Smooth muscle cell (in vitro differentiated cells): ENCODE data around the gene MYO1A. TPM values are rescaled to one million over a fixed set of nuclear protein-coding genes. Genes with fewer than 3 reads are reported as not detected.

Experiments used
- DNase-seq: peaks from one replicate; lab custom pipeline; 2025; ENCODE audit not compliant: unreplicated experiment; lab: John Stamatoyannopoulos, UW
- H2AFZ ChIP-seq: fragments of 200-600 bp; sonication (generic); 2 replicates; pipeline ENCODE4 v1.6.0; 2016; ENCODE audit warnings: antibody characterized with exemption, low read depth, mild to moderate bottlenecking
- H3F3A ChIP-seq: fragments of 200-600 bp; sonication (generic); 2 replicates; pipeline ENCODE4 v1.6.0; 2017; ENCODE audit warnings: antibody characterized with exemption, low read depth
- H3K27ac ChIP-seq: fragments of 200-600 bp; sonication (generic); 2 replicates; pipeline ENCODE4 v1.5.1; 2016; ENCODE audit warnings: low read depth, mild to moderate bottlenecking
- H3K27me3 ChIP-seq: fragments of 200-600 bp; sonication (generic); 2 replicates; pipeline ENCODE4 v1.6.1; 2016; ENCODE audit warnings: low read depth, mild to moderate bottlenecking
- H3K36me3 ChIP-seq: fragments of 200-600 bp; sonication (generic); 2 replicates; pipeline ENCODE4 v1.5.1; 2016; ENCODE audit warnings: low read depth
- H3K4me1 ChIP-seq: fragments of 200-600 bp; sonication (generic); 2 replicates; pipeline ENCODE4 v1.5.1; 2016; ENCODE audit warnings: low read depth
- H3K4me2 ChIP-seq: fragments of 200-600 bp; sonication (generic); 2 replicates; pipeline ENCODE4 v1.6.0; 2016; ENCODE audit warnings: mild to moderate bottlenecking
- H3K4me3 ChIP-seq: fragments of 200-600 bp; sonication (generic); 2 replicates; pipeline ENCODE4 v1.5.1; 2016; ENCODE audit warnings: mild to moderate bottlenecking
- H3K79me2 ChIP-seq: fragments of 200-600 bp; sonication (generic); 2 replicates; pipeline ENCODE4 v1.6.0; 2016; ENCODE audit warnings: low read depth, mild to moderate bottlenecking
- H3K9ac ChIP-seq: fragments of 200-600 bp; sonication (generic); 2 replicates; pipeline ENCODE4 v1.6.0; 2016; ENCODE audit warnings: low read depth
- H3K9me3 ChIP-seq: fragments of 200-600 bp; sonication (generic); replicated peaks from 2 replicates; pipeline ENCODE4 v1.5.1; 2016; ENCODE audit warnings: low read depth
- H4K20me1 ChIP-seq: fragments of 200-600 bp; sonication (generic); 2 replicates; pipeline ENCODE4 v1.6.0; 2016; ENCODE audit warnings: low read depth
- WGBS: methylation state at CpG from one replicate; pipeline ENCODE4 v1.1.7; 2016; ENCODE audit warnings: low lambda C conversion rate; 5-methylcytosine and 5-hydroxymethylcytosine counted together
- polyA plus RNA-seq: library from polyadenylated mRNA; unstranded; fragments of >200 nt; fragmentation: Nextera tagmentation; extraction: Ambion mirVana; gene quantifications from 2 replicates; pipeline ENCODE4 v1.2.1, GENCODE V29; 2016
- total RNA-seq: library from RNA; depleted of rRNA; stranded (reverse); fragments of >200 nt; gene quantifications from 2 replicates; pipeline ENCODE4 v1.2.3, GENCODE V29; 2014
- TF ChIP-seq, protein P1 (sequence below): fragments of 200-600 bp; sonication (generic); IDR thresholded peaks from 2 replicates; pipeline ENCODE4 v1.5.1; 2017; ENCODE audit warnings: borderline replicate concordance, mild to moderate bottlenecking, antibody characterized with exemption; ENCODE audit not compliant: insufficient read depth, poor library complexity, severe bottlenecking

MYO1A gene
- total and polyA plus RNA-seq, 2 experiments from 2014 or later, result not detected

GRCh38 chr12:57040750-57041149 lies 9.2 kb downstream of the MYO1A start:
- H3K79me2 ChIP-seq, result no peaks in the 10 kb centered on the region
- no peaks in the 10 kb centered on the region for H3K9me3 ChIP-seq
- DNase-seq, result no peak
- H3K27ac ChIP-seq, result no peak overlapping the region
- H3K27me3 ChIP-seq, result peaks cover 13% of the 10 kb centered on the region
- H3K4me1 ChIP-seq, result no peaks in the 10 kb centered on the region
- TF ChIP-seq, protein P1, sequence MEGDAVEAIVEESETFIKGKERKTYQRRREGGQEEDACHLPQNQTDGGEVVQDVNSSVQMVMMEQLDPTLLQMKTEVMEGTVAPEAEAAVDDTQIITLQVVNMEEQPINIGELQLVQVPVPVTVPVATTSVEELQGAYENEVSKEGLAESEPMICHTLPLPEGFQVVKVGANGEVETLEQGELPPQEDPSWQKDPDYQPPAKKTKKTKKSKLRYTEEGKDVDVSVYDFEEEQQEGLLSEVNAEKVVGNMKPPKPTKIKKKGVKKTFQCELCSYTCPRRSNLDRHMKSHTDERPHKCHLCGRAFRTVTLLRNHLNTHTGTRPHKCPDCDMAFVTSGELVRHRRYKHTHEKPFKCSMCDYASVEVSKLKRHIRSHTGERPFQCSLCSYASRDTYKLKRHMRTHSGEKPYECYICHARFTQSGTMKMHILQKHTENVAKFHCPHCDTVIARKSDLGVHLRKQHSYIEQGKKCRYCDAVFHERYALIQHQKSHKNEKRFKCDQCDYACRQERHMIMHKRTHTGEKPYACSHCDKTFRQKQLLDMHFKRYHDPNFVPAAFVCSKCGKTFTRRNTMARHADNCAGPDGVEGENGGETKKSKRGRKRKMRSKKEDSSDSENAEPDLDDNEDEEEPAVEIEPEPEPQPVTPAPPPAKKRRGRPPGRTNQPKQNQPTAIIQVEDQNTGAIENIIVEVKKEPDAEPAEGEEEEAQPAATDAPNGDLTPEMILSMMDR, result no peak
- H4K20me1 ChIP-seq, result no peaks in the 10 kb centered on the region
- WGBS, result 98% methylated on average over 2 of the region's 2 CpGs
- no peak overlapping the region for H3K4me2 ChIP-seq
- H2AFZ ChIP-seq, result no peak overlapping the region
- H3K9ac ChIP-seq, result no peak overlapping the region
- H3K36me3 ChIP-seq, result no peaks in the 10 kb centered on the region
- H3F3A ChIP-seq, result peaks cover 6% of the 10 kb centered on the region
- no peak overlapping the region for H3K4me3 ChIP-seq

DNA sequence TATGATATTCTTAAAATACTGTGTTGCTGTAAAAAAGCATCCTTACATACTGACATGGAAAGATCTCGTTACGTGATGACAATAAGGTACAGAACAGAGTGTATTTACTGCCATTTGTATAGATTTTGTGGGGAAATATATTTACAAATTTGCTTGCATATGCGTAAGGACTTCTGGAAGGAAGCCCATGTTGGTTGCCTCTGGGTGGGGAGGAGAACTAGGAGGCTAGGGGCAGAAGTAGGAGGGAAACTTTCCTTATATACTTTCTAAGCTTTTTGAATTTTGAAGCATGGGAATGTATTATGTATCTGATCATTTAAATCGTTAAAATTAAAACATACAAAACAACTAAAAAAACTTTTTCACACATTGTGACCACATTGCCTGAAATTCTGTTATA lies 9.7 kb downstream of the MYO1A start:
- H3K4me2 ChIP-seq, result no peak overlapping the region
- peaks cover 13% of the 10 kb centered on the region for H3K27me3 ChIP-seq
- DNase-seq, result no peak
- 93% methylated on average over 4 of the region's 4 CpGs for WGBS
- no peak overlapping the region for H2AFZ ChIP-seq
- H3K27ac ChIP-seq, result no peak overlapping the region
- H3K9me3 ChIP-seq, result no peaks in the 10 kb centered on the region
- H3F3A ChIP-seq, result peaks cover 6% of the 10 kb centered on the region
- TF ChIP-seq, protein P1, result no peak
- H4K20me1 ChIP-seq, result no peaks in the 10 kb centered on the region
- H3K36me3 ChIP-seq, result no peaks in the 10 kb centered on the region
- no peaks in the 10 kb centered on the region for H3K79me2 ChIP-seq
- H3K4me3 ChIP-seq, result no peak overlapping the region
- no peaks in the 10 kb centered on the region for H3K4me1 ChIP-seq
- no peak overlapping the region for H3K9ac ChIP-seq

- Histone ChIP-seq H3K4me1 (no peaks in the 10 kb centered on the region), H4K20me1 (no peaks in the 10 kb centered on the region), H3F3A (no peaks in the 10 kb centered on the region), H3K36me3 (no peaks in the 10 kb centered on the region), H3K79me2 (no peaks in the 10 kb centered on the region), H3K27me3 (peaks cover 13% of the 10 kb centered on the region), H3K4me2 (no peak overlapping the region), H3K27ac (no peak overlapping the region), H2AFZ (no peak overlapping the region), H3K9ac (no peak overlapping the region), H3K4me3 (no peak overlapping the region), H3K9me3 (no peaks in the 10 kb centered on the region)
- TF ChIP-seq, protein P1, result no peak
- WGBS, result 86% methylated on average over 9 of the region's 9 CpGs
- no peak for DNase-seq
Measured at GRCh38 chr12:57039016-57039798, 10.7 kb downstream of the MYO1A start.

- Histone ChIP-seq H2AFZ (no peak overlapping the region), H3K79me2 (no peaks in the 10 kb centered on the region), H3K36me3 (no peaks in the 10 kb centered on the region), H3F3A (no peaks in the 10 kb centered on the region), H3K4me3 (no peak overlapping the region), H3K4me1 (no peaks in the 10 kb centered on the region), H3K27me3 (peaks cover 12% of the 10 kb centered on the region), H3K4me2 (no peak overlapping the region), H3K9me3 (no peaks in the 10 kb centered on the region), H3K27ac (no peak overlapping the region), H4K20me1 (no peaks in the 10 kb centered on the region), H3K9ac (no peak overlapping the region)
- no peak for DNase-seq
- TF ChIP-seq, protein P1, result no peak
- 90% methylated on average over 3 of the region's 3 CpGs for WGBS
Measured at GRCh38 chr12:57037264-57037663, 12.7 kb downstream of the MYO1A start.
